HG03060 (cell line): ENCODE data around the gene LDLRAD3.
A peak's percentile ranks its signal among the peaks of the same experiment; 100 is the strongest.
"Not testable (repeated sequence)": the region's sequence is repeated elsewhere in the genome, so short reads cannot be mapped to it uniquely, and the experiment has no call there.

Experiments
- ATAC-seq: cut with Tn5 transposase; IDR thresholded peaks from one replicate; pipeline ENCODE4 v1.9.1; 2021; ENCODE audit warnings: low read depth, moderate number of reproducible peaks; ENCODE audit not compliant: unreplicated experiment

Gene LDLRAD3

GRCh38 chr11:35943713-35944502 lies at the start of gene LDLRAD3:
Gene LDLRAD3 (plus strand): TSS chr11:35944062. CDS start chr11:35944099, 37 bp downstream.
- ATAC-seq: no peak

- ATAC-seq: no peak
Observed at GRCh38 chr11:35897019-35897418, 46.8 kb upstream of the LDLRAD3 start.

- no peak for ATAC-seq
Observed at GRCh38 chr11:35902961-35903360, 40.9 kb upstream of the LDLRAD3 start.

GRCh38 chr11:35905646-35906276 lies 38.1 kb upstream of the LDLRAD3 start:
- no peak for ATAC-seq

GRCh38 chr11:35906277-35906661 lies 37.6 kb upstream of the LDLRAD3 start:
- ATAC-seq: no peak

- no peak for ATAC-seq
Observed at GRCh38 chr11:35906681-35907080, 37.2 kb upstream of the LDLRAD3 start.

- ATAC-seq: peak; percentile 91
Observed at GRCh38 chr11:35907648-35908431, 36.0 kb upstream of the LDLRAD3 start.

- ATAC-seq: not testable (repeated sequence)
Observed at GRCh38 chr11:35908432-35908771, 35.5 kb upstream of the LDLRAD3 start.

- ATAC-seq: no peak
Observed at GRCh38 chr11:35909511-35910265, 34.2 kb upstream of the LDLRAD3 start.

- no peak for ATAC-seq
Observed at GRCh38 chr11:35911013-35911412, 32.8 kb upstream of the LDLRAD3 start.

- ATAC-seq: no peak
Observed at GRCh38 chr11:35911616-35912165, 32.2 kb upstream of the LDLRAD3 start.

- ATAC-seq: not testable (repeated sequence)
Observed at GRCh38 chr11:35912436-35912835, 31.4 kb upstream of the LDLRAD3 start.

GRCh38 chr11:35912883-35913624 lies 30.8 kb upstream of the LDLRAD3 start:
- ATAC-seq: no peak

- ATAC-seq: no peak
Observed at GRCh38 chr11:35914816-35915215, 29.0 kb upstream of the LDLRAD3 start.

- ATAC-seq: no peak
Observed at GRCh38 chr11:35916270-35916669, 27.6 kb upstream of the LDLRAD3 start.

GRCh38 chr11:35917676-35918075 lies 26.2 kb upstream of the LDLRAD3 start:
- ATAC-seq: no peak

- no peak for ATAC-seq
Observed at GRCh38 chr11:35918716-35919115, 25.1 kb upstream of the LDLRAD3 start.

GRCh38 chr11:35919244-35919643 lies 24.6 kb upstream of the LDLRAD3 start:
- no peak for ATAC-seq

GRCh38 chr11:35923452-35923851 lies 20.4 kb upstream of the LDLRAD3 start:
- ATAC-seq: no peak

- no peak for ATAC-seq
Observed at GRCh38 chr11:35924811-35925210, 19.1 kb upstream of the LDLRAD3 start.
